ENCODE data around the gene PPRC1.

DNA sequence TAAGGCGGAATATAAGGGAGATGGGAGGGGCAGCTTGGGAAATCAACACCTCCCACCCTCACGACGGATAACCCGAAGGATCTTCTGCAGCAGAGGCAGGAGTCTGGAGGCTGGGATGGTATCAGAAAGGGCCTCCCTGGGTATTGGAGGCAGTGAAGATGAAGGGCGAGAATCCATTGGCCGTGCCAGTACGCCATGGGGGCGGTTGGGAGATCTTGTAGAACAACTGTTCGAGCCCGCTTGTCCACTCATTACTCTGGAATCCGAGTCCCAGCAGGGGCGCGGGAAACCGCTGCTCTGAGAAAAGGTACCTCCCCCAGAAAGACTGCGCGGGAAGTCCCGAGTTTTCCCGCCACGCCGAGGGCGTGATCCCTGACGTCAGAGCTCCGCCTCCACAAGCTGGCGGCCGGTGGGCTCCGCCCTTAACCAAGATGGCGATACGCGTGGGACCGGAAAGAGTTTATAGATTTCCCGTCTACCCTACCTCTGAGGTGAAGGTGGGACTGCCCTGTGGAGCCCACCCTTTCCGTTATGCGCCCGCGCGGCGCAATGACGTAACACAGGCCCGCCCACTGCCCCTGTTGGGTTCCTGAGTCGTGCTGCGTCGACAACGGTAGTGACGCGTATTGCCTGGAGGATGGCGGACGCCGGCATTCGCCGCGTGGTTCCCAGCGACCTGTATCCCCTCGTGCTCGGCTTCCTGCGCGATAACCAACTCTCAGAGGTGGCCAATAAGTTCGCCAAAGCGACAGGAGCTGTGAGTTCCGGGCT, 19.1 kb downstream of the PPRC1 start, which contains the start of gene NOLC1:
- TF ChIP-seq, protein P1, sequence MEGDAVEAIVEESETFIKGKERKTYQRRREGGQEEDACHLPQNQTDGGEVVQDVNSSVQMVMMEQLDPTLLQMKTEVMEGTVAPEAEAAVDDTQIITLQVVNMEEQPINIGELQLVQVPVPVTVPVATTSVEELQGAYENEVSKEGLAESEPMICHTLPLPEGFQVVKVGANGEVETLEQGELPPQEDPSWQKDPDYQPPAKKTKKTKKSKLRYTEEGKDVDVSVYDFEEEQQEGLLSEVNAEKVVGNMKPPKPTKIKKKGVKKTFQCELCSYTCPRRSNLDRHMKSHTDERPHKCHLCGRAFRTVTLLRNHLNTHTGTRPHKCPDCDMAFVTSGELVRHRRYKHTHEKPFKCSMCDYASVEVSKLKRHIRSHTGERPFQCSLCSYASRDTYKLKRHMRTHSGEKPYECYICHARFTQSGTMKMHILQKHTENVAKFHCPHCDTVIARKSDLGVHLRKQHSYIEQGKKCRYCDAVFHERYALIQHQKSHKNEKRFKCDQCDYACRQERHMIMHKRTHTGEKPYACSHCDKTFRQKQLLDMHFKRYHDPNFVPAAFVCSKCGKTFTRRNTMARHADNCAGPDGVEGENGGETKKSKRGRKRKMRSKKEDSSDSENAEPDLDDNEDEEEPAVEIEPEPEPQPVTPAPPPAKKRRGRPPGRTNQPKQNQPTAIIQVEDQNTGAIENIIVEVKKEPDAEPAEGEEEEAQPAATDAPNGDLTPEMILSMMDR (IDR thresholded peaks at IDR 0.05) = no peak
- no peak for TF ChIP-seq POLR2A (IDR thresholded peaks at IDR 0.05)

Data from lower leg skin (tissue), 3 donors.